Cardiac muscle cell (in vitro differentiated cells and primary cell): ENCODE data around the gene GRPEL2. TPM values are rescaled to one million over a fixed set of nuclear protein-coding genes. Genes with fewer than 3 reads are reported as not detected.
"Not testable (repeated sequence)": the region's sequence is repeated elsewhere in the genome, so short reads cannot be mapped to it uniquely, and the experiment has no call there.

Experiments
- DNase-seq, 2 donors: peaks; one replicate each; pipeline versions ENCODE4 v3.0.0 to v3.0.0-alpha.2; 2010 to 2017; ENCODE audit warnings: low read depth in 1 of 2, low spot score in 1 of 2
- H3K27ac ChIP-seq: fragments of 200-600 bp; sonication (generic); 2 replicates; pipeline ENCODE4 v1.5.1; 2016
- H3K27me3 ChIP-seq: fragments of 200-600 bp; sonication (generic); 2 replicates; pipeline ENCODE4 v1.6.0; 2016; ENCODE audit warnings: control low read depth
- H3K36me3 ChIP-seq: fragments of 200-600 bp; sonication (generic); 2 replicates; pipeline ENCODE4 v1.5.1; 2016; ENCODE audit warnings: control low read depth
- H3K4me1 ChIP-seq: fragments of 200-600 bp; sonication (generic); 2 replicates; pipeline ENCODE4 v1.8.1; 2017; ENCODE audit warnings: low read depth, mild to moderate bottlenecking, mixed run types
- H3K4me3 ChIP-seq: fragments of 200-600 bp; sonication (generic); 2 replicates; pipeline ENCODE4 v1.5.1; 2016; ENCODE audit warnings: mild to moderate bottlenecking
- H3K9me3 ChIP-seq: fragments of 200-600 bp; sonication (generic); 2 replicates; pipeline ENCODE4 v1.5.1; 2017; ENCODE audit warnings: low read depth, mild to moderate bottlenecking, control low read depth
- CTCF ChIP-seq: IDR thresholded peaks from 2 replicates; pipeline ENCODE4 v1.5.1; 2012; ENCODE audit warnings: low read depth, mild to moderate bottlenecking, low read length
- polyA plus RNA-seq: library from polyadenylated mRNA; unstranded; fragments of >200 nt; fragmentation: Nextera tagmentation; extraction: Ambion mirVana; gene quantifications from 2 replicates; pipeline ENCODE4 v1.2.1, GENCODE V29; 2016
- total RNA-seq: library from RNA; depleted of rRNA; stranded (reverse); fragments of >200 nt; gene quantifications from 2 replicates; pipeline ENCODE4 v1.2.3, GENCODE V29; 2016

GRPEL2 gene
- total and polyA plus RNA-seq, 2 experiments from 2014 or later = 4.2 to 4.9 TPM

GRCh38 chr5:149387081-149387631 lies 41.9 kb downstream of the GRPEL2 start:
- no peak for TF ChIP-seq CTCF
- no peak overlapping the region for H3K4me3 ChIP-seq
- H3K4me1 ChIP-seq = peaks cover 86% of the 10 kb centered on the region
- no peaks in the 10 kb centered on the region for H3K9me3 ChIP-seq
- H3K36me3 ChIP-seq = no peaks in the 10 kb centered on the region
- H3K27ac ChIP-seq = peak overlapping the region; percentile 99
- no peaks in the 10 kb centered on the region for H3K27me3 ChIP-seq
- peak; percentile 62 to 80 for DNase-seq

- TF ChIP-seq CTCF = no peak
- H3K27ac ChIP-seq = peak overlapping the region; percentile 99
- H3K9me3 ChIP-seq = no peaks in the 10 kb centered on the region
- H3K4me1 ChIP-seq = peaks cover 78% of the 10 kb centered on the region
- DNase-seq = peak in 1 of 2 donors; percentile 86
- H3K27me3 ChIP-seq = no peaks in the 10 kb centered on the region
- H3K4me3 ChIP-seq = no peak overlapping the region
- H3K36me3 ChIP-seq = no peaks in the 10 kb centered on the region
Observed at GRCh38 chr5:149387982-149388381, 42.7 kb downstream of the GRPEL2 start.

- Histone ChIP-seq H3K27me3 (no peaks in the 10 kb centered on the region), H3K4me3 (no peak overlapping the region), H3K36me3 (no peaks in the 10 kb centered on the region), H3K9me3 (no peaks in the 10 kb centered on the region), H3K27ac (peak overlapping the region; percentile 99), H3K4me1 (peaks cover 71% of the 10 kb centered on the region)
- no peak for TF ChIP-seq CTCF
- DNase-seq = no peak
Observed at GRCh38 chr5:149388498-149389190, 43.3 kb downstream of the GRPEL2 start.

GRCh38 chr5:149389552-149390495 lies 44.5 kb downstream of the GRPEL2 start:
- TF ChIP-seq CTCF = no peak
- no peak overlapping the region for H3K4me3 ChIP-seq
- no peak for DNase-seq
- H3K36me3 ChIP-seq = no peaks in the 10 kb centered on the region
- peaks cover 61% of the 10 kb centered on the region for H3K4me1 ChIP-seq
- H3K9me3 ChIP-seq = no peaks in the 10 kb centered on the region
- H3K27ac ChIP-seq = peak overlapping the region; percentile 4
- no peaks in the 10 kb centered on the region for H3K27me3 ChIP-seq

- H3K4me3 ChIP-seq, H3K36me3 ChIP-seq, H3K27me3 ChIP-seq, DNase-seq, H3K9me3 ChIP-seq: not testable (repeated sequence)
- Histone ChIP-seq H3K4me1 (peaks cover 52% of the 10 kb centered on the region), H3K27ac (peak overlapping the region; percentile 94)
Observed at GRCh38 chr5:149391076-149391475, 45.8 kb downstream of the GRPEL2 start.

GRCh38 chr5:149391524-149391923 lies 46.2 kb downstream of the GRPEL2 start:
- peak overlapping the region; percentile 94 for H3K27ac ChIP-seq
- H3K9me3 ChIP-seq = no peaks in the 10 kb centered on the region
- H3K36me3 ChIP-seq = no peaks in the 10 kb centered on the region
- peak in 1 of 2 donors; percentile 54 for DNase-seq
- H3K4me1 ChIP-seq = peaks cover 48% of the 10 kb centered on the region
- H3K4me3 ChIP-seq = no peak overlapping the region
- H3K27me3 ChIP-seq = no peaks in the 10 kb centered on the region
- no peak for TF ChIP-seq CTCF
